ENCODE results near the gene CAMK1D. TPM values are rescaled to one million over a fixed set of nuclear protein-coding genes. Genes with fewer than 3 reads are reported as not detected.

Gene CAMK1D
- total RNA-seq, 1 experiment from 2014 or later: 6.3 TPM

- H4K20me1 ChIP-seq (ENCODE audit: control insufficient read depth, insufficient read depth, insufficient read length): no peaks in the 10 kb centered on the region
- no peak overlapping the region for H2BK12ac ChIP-seq (ENCODE audit: insufficient read length, low read depth, low read length)
- H2BK120ac ChIP-seq (ENCODE audit: low read depth, low read length, poor library complexity, severe bottlenecking): no peak overlapping the region
- H3K27me3 ChIP-seq (ENCODE audit: insufficient read depth, low read length): no peaks in the 10 kb centered on the region
- no peak overlapping the region for H3K18ac ChIP-seq (ENCODE audit: insufficient read length, low read depth, low read length)
- no peak overlapping the region for H2AK5ac ChIP-seq (ENCODE audit: insufficient read length, low read length)
- TF ChIP-seq CTCF (conservative IDR thresholded peaks at IDR 0.05): no peak
- no peak overlapping the region for H3K9ac ChIP-seq (ENCODE audit: extremely low read depth, insufficient read length, low read length)
- H3K79me2 ChIP-seq (ENCODE audit: insufficient read depth, low read length): no peaks in the 10 kb centered on the region
- Mint-ChIP-seq H3K27me3 (ENCODE audit: low read depth) (no peaks in the 10 kb centered on the region; the same call in 1 of the 2 replicates), H3K36me3 (ENCODE audit: insufficient read depth in 1 of 3, low read depth in 3 of 3) (no peaks in the 10 kb centered on the region; a peak in 1 of 7 replicates), H3K4me3 (no peak overlapping the region), H3K9me3 (no peaks in the 10 kb centered on the region), H3K4me1 (peaks cover 4 to 5% of the 10 kb centered on the region in 2 experiments; a peak in 1 of 4 replicates), H3K27ac (no peak overlapping the region)
- no peak overlapping the region for H2BK20ac ChIP-seq (ENCODE audit: low read depth, low read length, poor library complexity, severe bottlenecking)
- no peak overlapping the region for H3K56ac ChIP-seq (ENCODE audit: insufficient read length, low read depth, low read length)
- no peak overlapping the region for H3K4ac ChIP-seq (ENCODE audit: low read depth, low read length)
- no peak overlapping the region for H4K8ac ChIP-seq (replicated peaks; ENCODE audit: insufficient read length, low read depth, low read length)
- no peak overlapping the region for H3K27ac ChIP-seq (ENCODE audit: insufficient read length, low read depth, low read length)
- no peak overlapping the region for H3K23ac ChIP-seq (ENCODE audit: insufficient read length, low read depth, low read length)
- no peak overlapping the region for H3K14ac ChIP-seq (ENCODE audit: insufficient read depth, low read length)
- H3K4me2 ChIP-seq (ENCODE audit: insufficient read depth, insufficient read length, low read length): no peak overlapping the region
- H3K4me1 ChIP-seq (ENCODE audit: insufficient read depth, low read length): no peaks in the 10 kb centered on the region; the same call in 1 of the 2 replicates
- WGBS (ENCODE audit: extremely low coverage, insufficient read length, low lambda C conversion rate): no CpG with 5 or more reads among the region's 1 CpG
- no peaks in the 10 kb centered on the region for H3K9me3 ChIP-seq (ENCODE audit: control insufficient read depth, low read depth, low read length)
- no peak overlapping the region for H3T11ph ChIP-seq (ENCODE audit: low read length)
- H4K5ac ChIP-seq (ENCODE audit: insufficient read length, low read depth, low read length): no peak overlapping the region
- H3K23me2 ChIP-seq (ENCODE audit: insufficient read length, low read depth, low read length, poor library complexity, severe bottlenecking): no peaks in the 10 kb centered on the region
- no peaks in the 10 kb centered on the region for H3K79me1 ChIP-seq (ENCODE audit: insufficient read depth, low read depth, low read length, poor library complexity, severe bottlenecking)
- DNase-seq: no peak
- no peak overlapping the region for H4K91ac ChIP-seq (ENCODE audit: insufficient read length, low read depth, low read length)
- no peak overlapping the region for H2AFZ ChIP-seq (ENCODE audit: low read length)
- H2BK5ac ChIP-seq (ENCODE audit: insufficient read length, low read length): no peak overlapping the region
- no peak overlapping the region for H2BK15ac ChIP-seq (ENCODE audit: low read depth, low read length)
Measured at GRCh38 chr10:12846718-12847117, 497.4 kb downstream of the CAMK1D start.

Data from H9 (cell line).